KOPT-K1 (cell line): ENCODE data around the gene MSI2.

Source experiments
- H3K27ac ChIP-seq: fragments of 200-600 bp; sonication (generic); 2 replicates; pipeline ENCODE4 v1.5.1; 2016; ENCODE audit warnings: antibody characterized with exemption, mild to moderate bottlenecking, low read depth, low read length; ENCODE audit not compliant: poor library complexity, severe bottlenecking
- H3K36me3 ChIP-seq: fragments of 200-600 bp; sonication (generic); 2 replicates; pipeline ENCODE4 v1.5.1; 2017; ENCODE audit warnings: antibody characterized with exemption, mild to moderate bottlenecking, low read length, moderate library complexity; ENCODE audit not compliant: insufficient read depth
- H3K9me3 ChIP-seq: fragments of 200-600 bp; sonication (generic); 2 replicates; pipeline ENCODE4 v1.5.1; 2017; ENCODE audit warnings: antibody characterized with exemption, low read length, mild to moderate bottlenecking; ENCODE audit not compliant: insufficient read depth, poor library complexity, severe bottlenecking

The MSI2 gene

DNA sequence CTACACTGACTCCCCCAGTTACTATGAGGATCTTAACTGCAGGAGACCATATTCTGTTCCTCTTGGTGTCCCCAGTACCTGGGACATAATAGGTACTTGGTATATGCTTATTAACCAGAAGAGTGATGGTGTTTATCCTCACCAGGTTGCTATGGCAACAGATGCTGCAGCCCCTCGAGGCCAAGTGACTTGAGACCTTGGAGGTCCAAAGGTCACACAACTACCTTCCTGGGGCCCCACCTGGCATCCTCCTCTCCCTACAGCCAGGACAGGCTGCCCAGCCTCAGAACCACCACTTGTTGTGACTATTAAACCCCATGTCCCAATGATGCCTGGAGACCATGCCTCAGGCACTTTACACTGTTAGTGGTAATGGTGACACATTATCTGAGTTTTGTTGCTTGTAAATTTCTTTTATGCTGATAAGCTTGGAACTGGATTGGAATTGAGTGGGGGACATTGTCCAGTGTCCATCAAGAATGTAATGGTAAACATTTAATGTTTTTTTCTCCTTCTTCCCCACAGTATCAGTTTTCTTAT is 299.4 kb downstream of the MSI2 start:
- Histone ChIP-seq H3K27ac (peak overlapping the region; percentile 99), H3K36me3 (peaks cover 78% of the 10 kb centered on the region), H3K9me3 (no peaks in the 10 kb centered on the region)

DNA sequence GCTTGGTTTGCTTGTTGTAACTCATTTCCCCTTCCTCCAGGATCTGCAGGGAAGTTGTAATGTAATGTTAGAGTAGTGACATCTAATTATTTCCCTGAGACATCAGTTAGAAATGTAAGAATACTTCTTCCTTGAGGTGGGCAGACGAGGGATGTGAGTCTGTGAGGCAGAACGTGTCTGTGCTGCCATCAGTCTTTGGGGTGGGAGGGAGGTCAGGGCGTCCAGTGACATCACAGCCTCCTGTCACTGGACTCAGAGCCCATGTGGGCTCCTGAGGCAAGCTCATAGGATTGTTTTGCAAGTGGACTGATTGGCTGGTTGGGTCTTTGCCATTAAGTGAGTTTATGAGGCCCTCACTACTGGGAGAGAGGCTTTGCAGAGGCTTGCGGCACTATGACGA is 300.0 kb downstream of the MSI2 start:
- H3K9me3 ChIP-seq: no peaks in the 10 kb centered on the region
- peak overlapping the region; percentile 99 for H3K27ac ChIP-seq
- H3K36me3 ChIP-seq: peaks cover 84% of the 10 kb centered on the region

DNA sequence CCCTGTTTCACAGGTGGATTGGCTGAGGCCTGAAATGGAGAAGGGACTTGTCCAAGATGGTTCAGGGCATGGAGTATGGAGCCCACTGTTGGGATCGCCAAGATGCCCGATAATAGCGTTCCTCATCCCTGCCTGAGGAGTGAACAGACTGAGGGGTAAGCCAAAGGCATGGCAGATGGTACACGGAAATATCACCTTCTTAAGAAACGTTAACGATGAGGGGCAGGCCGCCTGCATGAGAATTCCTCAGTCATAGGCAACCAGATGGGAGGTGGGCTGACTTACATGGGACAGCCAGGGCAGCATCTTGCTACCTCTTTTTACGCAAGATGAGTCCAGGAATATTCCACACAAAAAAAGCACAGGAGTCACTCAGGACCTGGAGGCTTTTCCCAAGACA is 300.7 kb downstream of the MSI2 start:
- peak overlapping the region; percentile 99 for H3K27ac ChIP-seq
- peaks cover 91% of the 10 kb centered on the region for H3K36me3 ChIP-seq

DNA sequence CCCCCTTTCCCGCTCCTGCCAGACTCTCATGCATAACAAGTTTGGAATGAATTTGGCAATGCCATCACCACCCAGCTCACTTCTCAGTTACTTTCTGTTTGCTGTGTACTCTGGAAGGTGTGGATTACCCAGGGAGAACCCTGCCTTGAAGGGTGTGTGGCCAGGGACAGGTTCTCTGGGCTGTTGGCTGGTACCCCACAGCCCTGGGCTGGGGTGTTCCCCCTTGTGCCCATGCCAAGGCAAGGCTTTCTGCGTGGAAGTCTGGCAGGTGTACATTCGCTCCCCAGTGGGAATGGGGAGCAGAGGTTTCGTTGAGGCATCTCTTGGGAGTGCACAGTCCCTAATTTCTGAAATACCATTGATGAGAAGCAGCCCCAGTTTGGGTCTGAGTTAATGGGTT is 301.1 kb downstream of the MSI2 start:
- H3K27ac ChIP-seq: peak overlapping the region; percentile 99
- H3K9me3 ChIP-seq: no peaks in the 10 kb centered on the region
- peaks cover 95% of the 10 kb centered on the region for H3K36me3 ChIP-seq

More for the DNA sequence above, 300.7 kb downstream of the MSI2 start:
- no peaks in the 10 kb centered on the region for H3K9me3 ChIP-seq

DNA sequence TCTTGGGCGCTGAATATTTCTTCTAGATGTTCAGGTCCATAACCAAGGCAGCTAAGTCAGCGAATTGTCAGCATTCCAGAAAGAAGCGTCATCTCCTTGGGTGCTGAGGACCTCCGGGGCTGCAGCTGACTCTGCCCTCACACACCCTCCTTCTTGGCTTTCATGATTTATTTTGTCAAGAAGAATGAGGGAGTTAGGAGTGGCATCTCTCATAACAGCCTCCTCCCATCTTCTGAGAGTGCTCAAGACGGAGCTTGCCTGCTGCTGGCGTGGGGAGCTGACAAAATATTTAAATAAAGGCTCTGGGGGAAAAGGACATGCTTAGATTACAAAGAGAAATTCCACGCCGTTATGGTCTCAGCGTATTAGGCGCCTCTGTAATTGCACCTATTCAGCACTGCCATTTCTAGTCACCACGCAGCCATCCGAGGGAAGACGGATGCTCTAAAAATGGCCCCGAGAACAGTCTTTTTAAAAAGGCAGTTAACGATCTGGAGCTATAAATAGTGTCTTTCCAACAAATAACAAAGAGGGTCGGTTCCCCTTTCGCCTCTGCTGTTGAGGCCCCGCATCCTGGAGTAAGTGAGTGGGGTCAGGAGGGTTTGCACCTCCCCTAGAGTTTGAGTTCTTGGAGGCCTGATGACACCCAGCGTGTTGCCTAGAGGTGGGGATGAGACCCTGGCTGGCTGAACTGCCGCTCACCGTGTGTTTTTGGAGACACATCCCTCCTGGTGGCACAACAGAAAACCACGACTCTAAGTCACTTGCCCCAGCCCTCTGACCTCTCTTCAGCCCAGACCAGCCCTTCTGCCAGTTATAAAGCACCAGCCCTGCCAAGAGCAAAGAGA is 301.7 kb downstream of the MSI2 start:
- H3K36me3 ChIP-seq: peaks cover 99% of the 10 kb centered on the region
- H3K27ac ChIP-seq: peak overlapping the region; percentile 99

DNA sequence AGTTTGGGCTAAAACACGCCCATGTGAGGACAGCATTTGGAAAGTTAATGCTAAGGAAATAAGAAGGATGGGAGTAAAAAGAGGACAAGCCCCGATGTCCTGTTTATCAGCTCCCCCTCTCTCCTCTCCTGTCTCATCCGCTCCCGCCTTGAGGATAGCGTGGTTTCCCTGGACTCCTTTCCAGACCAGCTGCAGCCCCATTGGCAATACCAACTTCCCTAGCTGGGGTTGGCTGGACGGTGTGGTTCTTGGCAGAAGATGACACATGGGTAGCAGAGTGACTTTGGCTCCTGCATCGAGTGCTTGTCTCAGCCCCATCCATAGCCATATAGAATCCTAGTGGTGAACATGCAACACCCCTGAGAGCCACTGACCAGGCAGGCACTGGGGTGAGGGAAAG is 302.9 kb downstream of the MSI2 start:
- H3K36me3 ChIP-seq: peaks cover 100% of the 10 kb centered on the region
- no peaks in the 10 kb centered on the region for H3K9me3 ChIP-seq
- H3K27ac ChIP-seq: peak overlapping the region; percentile 99

More for the DNA sequence above, 301.7 kb downstream of the MSI2 start:
- no peaks in the 10 kb centered on the region for H3K9me3 ChIP-seq

DNA sequence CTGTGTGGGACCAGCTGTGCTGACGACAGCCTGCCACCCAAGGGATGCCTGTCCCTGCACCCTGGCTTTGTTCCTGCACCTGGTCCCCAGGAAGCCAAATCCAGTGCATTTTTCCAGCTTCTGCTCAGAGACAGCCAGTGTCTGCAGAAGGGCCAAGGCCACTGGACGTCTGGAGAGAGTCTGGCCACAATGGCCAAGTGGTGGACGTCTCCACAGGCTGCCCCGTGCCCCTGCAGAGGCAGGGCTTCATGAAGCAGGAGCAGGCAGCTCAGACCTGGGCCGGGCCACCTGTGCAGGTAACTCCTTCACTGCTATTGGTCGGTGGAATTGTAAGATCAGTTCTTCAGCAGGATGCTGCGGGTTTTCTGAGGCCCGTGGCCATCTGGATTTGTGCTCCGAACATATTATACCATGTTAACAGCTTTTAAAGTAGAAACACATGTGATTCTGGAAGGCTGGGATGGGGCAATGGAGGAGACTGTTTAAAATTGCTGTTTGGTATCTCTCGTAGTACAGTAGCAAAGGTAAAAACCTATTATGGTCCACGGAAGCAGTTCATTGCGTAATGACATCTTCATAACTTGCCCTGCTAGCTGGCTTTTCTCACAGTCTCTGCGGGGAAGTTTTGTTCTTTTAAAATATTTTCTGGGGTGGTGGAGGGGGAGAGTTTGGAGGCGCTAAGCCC is 303.5 kb downstream of the MSI2 start:
- no peaks in the 10 kb centered on the region for H3K9me3 ChIP-seq
- H3K36me3 ChIP-seq: peaks cover 100% of the 10 kb centered on the region
- peak overlapping the region; percentile 99 for H3K27ac ChIP-seq

DNA sequence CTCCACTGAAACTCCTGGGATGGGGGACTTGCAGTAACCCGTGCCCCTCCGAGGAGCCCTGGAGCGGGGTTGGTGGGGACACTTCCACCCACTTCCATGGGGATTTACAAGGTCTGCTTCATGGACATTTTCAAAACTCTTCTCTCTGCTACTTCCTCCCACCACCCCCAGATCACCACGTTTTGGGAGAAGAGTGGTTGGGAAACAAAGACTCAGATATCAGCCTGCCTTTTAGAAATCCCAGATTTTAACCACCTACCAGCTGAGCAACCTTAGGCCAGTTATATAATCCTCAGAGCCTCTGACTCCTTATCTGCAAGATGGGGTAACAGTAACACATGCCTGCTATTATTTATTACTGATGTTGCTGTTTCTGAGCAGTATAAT is 304.0 kb downstream of the MSI2 start:
- H3K9me3 ChIP-seq: no peaks in the 10 kb centered on the region
- peaks cover 100% of the 10 kb centered on the region for H3K36me3 ChIP-seq
- H3K27ac ChIP-seq: peak overlapping the region; percentile 99

DNA sequence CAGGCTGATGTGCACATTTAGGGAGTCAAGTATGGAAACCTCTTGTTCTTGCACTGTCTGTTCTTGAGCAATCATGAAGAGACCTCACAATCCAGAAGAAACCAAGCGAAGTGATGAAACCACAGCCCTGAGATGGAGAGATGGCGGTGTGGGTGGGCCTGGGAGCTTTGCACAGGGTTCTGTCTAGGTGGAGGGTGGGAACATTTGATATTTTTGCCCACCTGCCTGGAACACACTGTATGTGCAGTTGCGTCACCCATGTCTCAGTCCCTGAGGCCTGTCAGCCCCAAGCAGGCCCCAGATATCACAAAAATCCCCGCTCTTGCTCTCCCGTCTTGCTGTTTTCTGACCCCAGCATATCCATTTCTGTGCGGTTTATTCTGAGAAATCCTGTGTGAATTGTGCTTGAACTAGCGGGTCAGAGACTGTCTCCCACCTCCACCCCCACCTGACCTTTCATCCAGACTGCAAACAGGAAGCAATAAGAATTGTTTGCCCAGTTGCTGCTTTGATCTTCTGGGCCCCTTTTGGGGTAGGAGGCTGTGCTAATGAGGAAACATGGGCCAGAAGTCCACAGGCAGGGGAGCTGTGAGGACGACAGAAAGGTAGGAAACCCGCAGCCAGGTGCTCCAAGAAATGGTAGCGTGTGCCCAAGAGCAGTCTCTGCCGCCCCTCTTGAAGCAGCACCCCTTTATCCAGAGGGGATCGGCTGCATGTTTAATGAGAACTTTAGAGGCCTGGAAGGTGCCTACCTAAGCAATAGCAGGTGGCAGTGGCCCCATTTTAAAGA is 304.9 kb downstream of the MSI2 start:
- H3K27ac ChIP-seq: peak overlapping the region; percentile 99
- H3K36me3 ChIP-seq: peaks cover 100% of the 10 kb centered on the region
- no peaks in the 10 kb centered on the region for H3K9me3 ChIP-seq

DNA sequence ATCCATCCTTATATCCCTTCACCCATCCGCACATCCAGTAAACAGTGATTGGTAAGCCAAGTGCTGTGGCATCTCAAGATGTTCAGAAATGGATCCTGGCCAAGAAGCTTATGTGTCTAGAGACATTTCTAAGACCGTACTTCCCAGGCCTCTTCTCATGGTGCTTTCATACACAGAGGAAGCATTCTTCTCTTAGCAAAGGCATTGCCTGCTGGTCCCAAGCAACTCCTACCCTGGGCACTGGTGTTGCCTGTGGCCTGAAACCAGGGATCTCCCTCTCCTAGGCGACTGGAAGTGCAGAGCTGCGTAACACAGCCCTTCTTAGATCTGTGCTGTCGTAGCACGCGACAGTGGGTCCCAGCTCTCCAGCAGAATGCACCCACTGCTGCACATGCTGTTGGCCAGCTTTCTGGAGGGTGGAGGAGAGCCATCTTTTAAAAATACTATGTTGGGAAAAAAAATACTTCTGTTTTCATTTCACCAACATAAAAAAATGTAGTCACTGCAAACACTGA is 305.9 kb downstream of the MSI2 start:
- peak overlapping the region; percentile 11 for H3K27ac ChIP-seq
- H3K36me3 ChIP-seq: peaks cover 100% of the 10 kb centered on the region
- no peaks in the 10 kb centered on the region for H3K9me3 ChIP-seq

DNA sequence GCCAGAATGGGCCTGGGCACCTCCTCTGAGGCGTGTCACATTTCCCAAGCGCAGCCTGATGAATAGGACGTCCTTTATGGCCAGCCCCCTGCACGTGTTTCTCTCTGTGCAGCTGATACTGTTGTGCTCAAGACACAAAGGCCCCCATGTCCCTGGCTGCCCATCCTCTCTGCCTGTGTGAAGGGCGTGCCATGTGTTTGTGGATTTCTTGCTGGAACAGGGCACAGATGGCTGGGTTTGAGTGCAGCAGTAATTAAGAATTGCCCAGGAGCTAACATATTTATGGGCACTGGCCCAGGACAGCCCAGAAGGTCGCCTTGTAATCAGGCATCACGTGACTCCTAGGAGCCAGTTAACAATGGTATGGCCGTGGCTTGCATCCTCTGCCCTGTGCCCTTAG is 307.6 kb downstream of the MSI2 start:
- Histone ChIP-seq H3K36me3 (peaks cover 100% of the 10 kb centered on the region), H3K9me3 (no peaks in the 10 kb centered on the region), H3K27ac (peak overlapping the region; percentile 9)

DNA sequence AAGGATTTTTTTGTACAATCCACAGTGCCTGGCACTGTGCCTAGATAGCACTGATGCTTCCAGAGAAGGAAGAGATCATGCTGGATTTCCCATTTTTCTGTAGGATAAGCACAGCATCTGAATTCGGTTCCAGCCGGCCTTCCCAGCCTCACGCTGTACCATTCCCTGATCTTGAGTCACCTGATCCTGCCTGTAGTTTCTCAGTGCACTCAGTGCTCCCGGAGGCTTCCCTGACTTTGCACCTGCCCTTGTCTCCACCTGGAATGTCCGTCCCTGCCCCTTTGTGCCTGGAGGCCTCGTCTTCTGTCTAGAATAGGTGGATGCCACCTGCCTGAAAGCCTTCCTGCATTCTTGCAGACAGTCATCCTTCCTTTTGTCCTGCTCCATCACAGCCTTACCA is 308.9 kb downstream of the MSI2 start:
- Histone ChIP-seq H3K27ac (peak overlapping the region; percentile 27), H3K9me3 (no peaks in the 10 kb centered on the region), H3K36me3 (peaks cover 100% of the 10 kb centered on the region)

DNA sequence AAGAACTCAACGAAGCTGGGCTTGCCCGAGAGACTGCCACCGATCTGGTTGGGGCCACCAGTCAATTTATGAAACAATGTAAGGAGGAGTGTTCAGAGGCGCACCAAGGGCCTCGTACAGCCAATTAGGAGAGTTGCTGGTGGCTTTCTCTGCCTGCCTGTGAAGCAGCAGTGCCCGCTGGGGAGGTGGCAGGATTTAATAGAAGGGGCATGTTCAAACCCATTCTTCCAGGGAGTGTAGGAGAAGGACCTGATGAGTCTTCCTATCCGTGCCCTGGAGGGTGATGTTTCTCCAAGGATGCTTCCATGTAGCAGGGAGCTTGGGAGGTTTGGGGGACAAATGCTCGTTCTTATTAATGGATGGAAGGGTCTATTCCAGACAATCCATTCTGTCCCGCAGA is 310.4 kb downstream of the MSI2 start:
- peak overlapping the region; percentile 27 for H3K27ac ChIP-seq
- peaks cover 100% of the 10 kb centered on the region for H3K36me3 ChIP-seq
- H3K9me3 ChIP-seq: no peaks in the 10 kb centered on the region

DNA sequence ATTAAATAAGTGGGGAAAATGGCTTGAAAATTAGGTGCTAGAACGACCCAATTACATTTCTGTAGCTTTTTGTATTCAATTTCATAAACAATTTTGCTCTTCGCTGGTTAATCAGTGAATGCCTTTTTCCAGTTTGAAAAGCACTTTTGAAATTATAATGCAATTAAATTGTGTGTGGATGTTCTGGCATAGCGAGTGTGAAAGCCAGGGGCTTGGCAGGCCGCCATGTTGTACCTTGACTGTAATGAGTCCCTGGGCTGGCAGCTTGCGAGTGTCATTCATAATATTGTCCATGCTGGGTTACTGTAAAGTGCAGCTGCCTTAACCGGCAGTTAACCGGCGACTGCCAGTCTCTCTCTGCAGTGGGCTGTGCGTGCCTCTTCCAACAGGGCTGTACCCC is 310.9 kb downstream of the MSI2 start:
- H3K27ac ChIP-seq: no peak overlapping the region
- H3K36me3 ChIP-seq: peaks cover 100% of the 10 kb centered on the region
- no peaks in the 10 kb centered on the region for H3K9me3 ChIP-seq

DNA sequence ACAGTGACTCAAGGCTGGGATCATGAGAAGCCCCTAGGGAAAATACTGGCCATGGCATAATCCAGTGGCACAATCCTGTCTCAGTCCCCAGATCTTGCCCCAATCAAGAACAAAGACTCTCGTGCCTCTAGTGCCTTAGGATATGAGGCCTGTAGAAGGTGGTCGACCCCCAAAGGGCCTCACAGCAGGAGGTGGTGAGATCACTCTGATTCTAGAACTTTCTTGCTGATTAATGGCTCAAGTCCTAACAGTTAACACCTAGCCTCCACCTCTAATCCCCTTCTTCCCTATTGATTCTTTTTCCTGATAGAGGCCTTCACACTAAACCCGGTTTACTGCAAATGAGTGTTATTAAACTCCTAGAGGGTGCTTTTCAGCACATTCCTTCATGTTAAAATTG is 312.0 kb downstream of the MSI2 start:
- Histone ChIP-seq H3K36me3 (peaks cover 100% of the 10 kb centered on the region), H3K9me3 (no peaks in the 10 kb centered on the region), H3K27ac (peak overlapping the region; percentile 21)
